ENCODE data around the gene MNS1.
"Not testable (repeated sequence)": the region's sequence is repeated elsewhere in the genome, so short reads cannot be mapped to it uniquely, and the experiment has no call there.

The MNS1 gene

DNA sequence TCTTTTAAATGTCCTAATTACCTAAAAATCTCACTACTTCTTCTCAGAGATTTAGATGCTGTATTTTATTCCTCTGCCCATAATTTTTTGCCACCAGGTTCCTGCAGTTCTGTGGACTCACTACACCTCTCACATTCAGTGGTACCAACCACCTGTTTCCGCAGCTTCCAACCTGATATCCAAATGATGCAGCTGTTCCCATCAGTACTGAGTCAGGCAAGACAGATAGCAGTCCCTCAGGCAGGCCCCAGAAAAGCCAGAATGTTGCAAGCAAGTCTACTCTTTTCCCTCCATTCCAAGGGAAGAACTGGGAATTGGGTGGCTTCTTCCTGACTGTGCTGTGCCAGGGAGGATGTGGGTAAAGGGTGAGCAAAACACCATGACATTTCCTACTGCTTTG lies 39.0 kb downstream of the MNS1 start:
- DNase-seq (ENCODE audit: low read depth) = no peak
- TF ChIP-seq, protein P1, sequence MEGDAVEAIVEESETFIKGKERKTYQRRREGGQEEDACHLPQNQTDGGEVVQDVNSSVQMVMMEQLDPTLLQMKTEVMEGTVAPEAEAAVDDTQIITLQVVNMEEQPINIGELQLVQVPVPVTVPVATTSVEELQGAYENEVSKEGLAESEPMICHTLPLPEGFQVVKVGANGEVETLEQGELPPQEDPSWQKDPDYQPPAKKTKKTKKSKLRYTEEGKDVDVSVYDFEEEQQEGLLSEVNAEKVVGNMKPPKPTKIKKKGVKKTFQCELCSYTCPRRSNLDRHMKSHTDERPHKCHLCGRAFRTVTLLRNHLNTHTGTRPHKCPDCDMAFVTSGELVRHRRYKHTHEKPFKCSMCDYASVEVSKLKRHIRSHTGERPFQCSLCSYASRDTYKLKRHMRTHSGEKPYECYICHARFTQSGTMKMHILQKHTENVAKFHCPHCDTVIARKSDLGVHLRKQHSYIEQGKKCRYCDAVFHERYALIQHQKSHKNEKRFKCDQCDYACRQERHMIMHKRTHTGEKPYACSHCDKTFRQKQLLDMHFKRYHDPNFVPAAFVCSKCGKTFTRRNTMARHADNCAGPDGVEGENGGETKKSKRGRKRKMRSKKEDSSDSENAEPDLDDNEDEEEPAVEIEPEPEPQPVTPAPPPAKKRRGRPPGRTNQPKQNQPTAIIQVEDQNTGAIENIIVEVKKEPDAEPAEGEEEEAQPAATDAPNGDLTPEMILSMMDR (IDR thresholded peaks at IDR 0.05; ENCODE audit: low read length, missing control alignments) = no peak
- H3K4me3 ChIP-seq (replicated peaks; ENCODE audit: low read depth, low read length) = no peak overlapping the region

DNA sequence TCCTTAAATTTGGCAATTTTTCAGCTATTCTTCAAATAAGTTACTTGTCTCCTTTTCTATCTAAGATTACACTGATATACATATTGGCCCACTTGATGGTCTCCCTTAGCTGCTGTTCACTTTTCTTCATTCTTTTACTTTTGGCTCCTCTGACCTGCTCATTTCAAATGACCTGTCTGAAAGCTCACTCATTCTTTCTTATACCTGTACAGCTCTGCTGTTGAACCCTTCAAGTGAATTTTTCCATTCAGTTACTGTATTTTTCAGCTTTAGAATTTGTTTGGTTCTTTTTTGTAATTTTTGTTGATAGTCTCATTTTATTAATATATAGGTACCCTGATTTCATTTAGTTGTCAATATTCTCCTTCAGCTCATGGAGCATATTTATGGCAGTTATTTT lies 39.7 kb downstream of the MNS1 start:
- H3K4me3 ChIP-seq (replicated peaks; ENCODE audit: low read depth, low read length) = no peak overlapping the region
- TF ChIP-seq, protein P1 (IDR thresholded peaks at IDR 0.05; ENCODE audit: low read length, missing control alignments) = no peak
- DNase-seq (ENCODE audit: low read depth) = no peak

DNA sequence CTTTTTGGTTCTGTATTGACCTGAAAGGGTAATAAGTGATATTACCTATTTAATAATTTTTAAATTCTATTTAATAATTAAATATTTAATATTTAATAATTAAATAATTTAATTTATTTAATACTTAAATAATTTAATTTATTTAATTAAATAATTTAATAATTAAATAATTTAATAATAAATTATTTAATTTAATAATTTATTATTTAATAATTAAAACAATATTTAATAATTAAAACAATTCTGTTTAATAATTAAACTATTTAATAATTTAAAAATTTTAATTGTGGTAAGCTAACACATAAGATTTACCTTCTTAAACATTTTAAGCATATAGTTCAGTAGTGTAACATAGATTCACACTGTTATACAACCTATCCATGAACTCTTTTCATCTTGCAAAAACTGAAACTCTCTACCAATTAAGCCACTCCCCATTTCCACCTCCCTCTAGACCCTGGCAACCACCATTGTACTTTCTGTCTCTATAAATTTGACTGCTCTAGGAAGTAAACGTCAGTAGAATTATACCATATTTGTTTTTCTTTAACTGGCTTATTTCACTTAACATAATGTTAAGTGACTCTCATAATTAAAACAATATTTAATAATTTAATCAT lies 51.7 kb downstream of the MNS1 start:
- DNase-seq (ENCODE audit: low read depth); H3K4me3 ChIP-seq (replicated peaks; ENCODE audit: low read depth, low read length): not testable (repeated sequence)

DNA sequence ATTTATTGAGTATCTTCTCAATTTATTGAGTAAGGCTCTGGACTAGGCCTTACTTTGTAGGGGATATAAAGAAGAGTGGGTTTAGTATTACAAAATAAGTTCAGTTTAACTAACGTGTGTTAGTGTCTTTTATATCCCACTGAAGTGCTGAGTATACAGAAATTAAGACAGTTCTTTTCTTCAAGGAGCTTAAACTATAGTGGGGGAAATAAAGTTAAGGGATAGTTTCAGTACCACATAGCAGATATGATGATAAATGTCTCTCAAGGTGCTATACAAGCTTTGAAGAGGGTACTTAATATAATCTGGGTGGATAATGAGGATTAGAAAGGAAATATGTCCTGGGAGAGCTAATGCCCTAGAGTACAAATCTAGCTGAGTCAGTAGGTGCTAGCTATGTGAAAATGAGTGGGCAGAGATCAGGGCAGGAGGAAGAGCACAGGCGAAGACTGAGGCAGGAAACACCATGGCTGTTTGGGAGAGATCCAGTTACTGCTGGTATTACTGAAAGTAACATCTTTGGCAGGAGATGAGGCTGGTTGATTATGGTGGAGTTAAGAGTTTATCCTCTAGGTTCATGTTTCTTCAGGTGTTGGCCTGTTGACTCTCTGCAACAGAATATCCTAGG lies 53.7 kb downstream of the MNS1 start:
- DNase-seq (ENCODE audit: low read depth) = peak; percentile 3
- TF ChIP-seq, protein P1 (IDR thresholded peaks at IDR 0.05; ENCODE audit: low read length, missing control alignments) = no peak
- H3K4me3 ChIP-seq (replicated peaks; ENCODE audit: low read depth, low read length) = no peak overlapping the region

DNA sequence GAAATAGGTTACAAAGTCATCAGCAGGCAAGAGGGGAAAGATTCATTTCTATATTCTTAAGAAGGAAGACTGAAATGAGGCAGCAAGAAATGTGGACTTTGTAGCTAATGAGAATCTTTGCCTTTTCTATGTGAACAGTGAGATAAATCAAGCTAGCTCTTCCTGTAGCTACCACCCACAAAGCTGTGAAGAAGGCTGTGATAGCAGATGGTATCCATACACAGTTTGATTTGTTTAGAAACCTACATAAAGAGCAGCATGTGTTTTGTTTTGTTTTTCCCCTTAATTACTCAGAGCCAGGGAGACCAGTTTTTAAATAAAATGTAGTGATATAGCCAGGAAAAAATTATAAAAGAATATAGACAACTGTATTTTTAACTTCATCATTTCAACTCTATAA lies 54.2 kb downstream of the MNS1 start:
- TF ChIP-seq, protein P1 (IDR thresholded peaks at IDR 0.05; ENCODE audit: low read length, missing control alignments) = no peak
- no peak overlapping the region for H3K4me3 ChIP-seq (replicated peaks; ENCODE audit: low read depth, low read length)
- no peak for DNase-seq (ENCODE audit: low read depth)

DNA sequence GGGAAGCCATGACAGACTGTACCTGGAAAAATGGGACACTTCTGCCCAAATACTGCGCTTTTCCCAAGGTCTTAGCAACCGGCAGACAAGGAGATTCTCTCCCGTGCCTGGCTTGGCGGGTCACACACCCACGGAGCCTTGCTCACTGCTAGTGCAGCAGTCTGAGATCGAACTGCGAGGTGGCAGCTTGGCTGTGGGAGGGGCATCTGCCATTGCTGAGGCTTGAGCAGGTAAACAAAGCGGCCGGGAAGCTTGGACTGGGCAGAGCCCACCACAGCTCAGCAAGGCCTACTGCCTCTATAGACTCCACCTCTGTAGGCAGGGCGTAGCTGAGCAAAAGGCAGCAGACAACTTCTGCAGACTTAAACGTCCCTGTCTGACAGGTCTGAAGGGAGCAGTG lies 65.7 kb downstream of the MNS1 start:
- H3K4me3 ChIP-seq (replicated peaks; ENCODE audit: low read depth, low read length); DNase-seq (ENCODE audit: low read depth): not testable (repeated sequence)

DNA sequence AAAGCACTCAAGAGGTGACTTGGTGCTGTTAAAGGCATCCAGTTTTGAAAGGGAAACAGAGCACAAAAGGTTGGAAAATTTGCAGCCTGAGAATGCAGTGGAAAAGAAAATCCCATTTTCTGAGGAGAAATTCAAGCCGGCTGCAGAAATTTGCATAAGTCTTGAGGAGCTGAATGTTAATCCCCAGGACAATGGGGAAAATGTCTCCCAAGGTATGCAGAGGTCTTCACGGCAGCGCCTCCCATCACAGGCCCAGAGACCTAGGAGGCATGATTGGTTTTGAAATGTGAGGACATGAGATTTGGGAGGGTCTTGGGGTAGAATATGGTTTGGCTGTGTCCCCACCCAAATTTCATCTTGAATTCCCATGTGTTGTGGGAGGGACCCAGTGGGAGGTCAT lies 67.6 kb downstream of the MNS1 start:
- H3K4me3 ChIP-seq (replicated peaks; ENCODE audit: low read depth, low read length); DNase-seq (ENCODE audit: low read depth): not testable (repeated sequence)

DNA sequence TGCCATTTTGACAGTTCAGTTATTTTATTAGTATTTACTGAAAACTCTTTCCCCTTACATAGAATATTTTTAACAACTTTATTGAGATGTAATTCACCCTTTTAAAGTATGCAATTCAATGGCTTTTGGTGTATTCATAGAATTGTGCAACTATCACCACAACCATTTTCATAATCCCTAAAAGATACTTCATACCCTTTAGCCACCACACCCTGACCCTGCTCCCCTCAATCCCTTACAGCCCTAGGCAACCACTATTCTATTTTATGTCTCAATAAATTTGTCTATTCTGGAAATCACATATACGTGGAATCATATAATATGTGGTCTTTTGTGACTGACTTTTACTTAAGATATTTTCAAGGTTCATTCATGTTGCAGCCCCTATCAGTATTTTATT lies 70.0 kb downstream of the MNS1 start:
- H3K4me3 ChIP-seq (replicated peaks; ENCODE audit: low read depth, low read length) = no peak overlapping the region
- no peak for DNase-seq (ENCODE audit: low read depth)
- TF ChIP-seq, protein P1 (IDR thresholded peaks at IDR 0.05; ENCODE audit: low read length, missing control alignments) = no peak
